ENCODE results near the gene PRDM15.

The PRDM15 gene

GRCh38 chr21:41879190-41879998 is at the start of gene PRDM15:
TSS of gene PRDM15 (minus strand) at chr21:41879344. CDS start at chr21:41860363, 18,981 bp downstream.
- no peaks in the 10 kb centered on the region for H3K27me3 Mint-ChIP-seq (ENCODE audit: low read depth)
- no peak for TF ChIP-seq CTCF (IDR thresholded peaks at IDR 0.05; ENCODE audit: unreplicated experiment in 3 of 3)
- H3K4me1 Mint-ChIP-seq, result peaks cover 19% of the 10 kb centered on the region
- no peaks in the 10 kb centered on the region for H3K9me3 Mint-ChIP-seq
- no peaks in the 10 kb centered on the region for H3K36me3 Mint-ChIP-seq (ENCODE audit: low read depth)
- peak within 1 kb of the TSS; percentile 95 to 99 (median 96) for H3K27ac Mint-ChIP-seq
- peak within 1 kb of the TSS; percentile 92 to 98 (median 98) for H3K4me3 Mint-ChIP-seq

- H3K4me3 Mint-ChIP-seq, result no peak overlapping the region
- TF ChIP-seq CTCF (IDR thresholded peaks at IDR 0.05; ENCODE audit: unreplicated experiment in 3 of 3), result no peak
- H3K9me3 Mint-ChIP-seq, result no peaks in the 10 kb centered on the region
- peaks cover 10% of the 10 kb centered on the region for H3K27me3 Mint-ChIP-seq (ENCODE audit: low read depth)
- no peaks in the 10 kb centered on the region for H3K36me3 Mint-ChIP-seq (ENCODE audit: low read depth)
- no peak overlapping the region for H3K27ac Mint-ChIP-seq
- H3K4me1 Mint-ChIP-seq, result peaks cover 35% of the 10 kb centered on the region
Observed at GRCh38 chr21:41928621-41929220, 49.6 kb upstream of the PRDM15 start.

- Mint-ChIP-seq H3K4me3 (no peak overlapping the region), H3K4me1 (peaks cover 35% of the 10 kb centered on the region), H3K27ac (no peak overlapping the region), H3K9me3 (no peaks in the 10 kb centered on the region), H3K36me3 (ENCODE audit: low read depth) (no peaks in the 10 kb centered on the region), H3K27me3 (ENCODE audit: low read depth) (peaks cover 10% of the 10 kb centered on the region)
- no peak for TF ChIP-seq CTCF (IDR thresholded peaks at IDR 0.05; ENCODE audit: unreplicated experiment in 3 of 3)
Observed at GRCh38 chr21:41927727-41928409, 48.7 kb upstream of the PRDM15 start.

- Mint-ChIP-seq H3K9me3 (no peaks in the 10 kb centered on the region), H3K4me1 (peaks cover 32% of the 10 kb centered on the region), H3K36me3 (ENCODE audit: low read depth) (no peaks in the 10 kb centered on the region), H3K27me3 (ENCODE audit: low read depth) (peaks cover 9% of the 10 kb centered on the region), H3K4me3 (peak overlapping the region in 2 of 3 experiments; percentile 58 to 70), H3K27ac (peak overlapping the region; percentile 60 to 94 (median 92))
- no peak for TF ChIP-seq CTCF (IDR thresholded peaks at IDR 0.05; ENCODE audit: unreplicated experiment in 3 of 3)
Observed at GRCh38 chr21:41926807-41927171, 47.6 kb upstream of the PRDM15 start.

GRCh38 chr21:41926117-41926806 is 47.1 kb upstream of the PRDM15 start:
- peaks cover 12% of the 10 kb centered on the region for H3K27me3 Mint-ChIP-seq (ENCODE audit: low read depth)
- H3K4me3 Mint-ChIP-seq, result peak overlapping the region in 2 of 3 experiments; percentile 58 to 70
- H3K9me3 Mint-ChIP-seq, result no peaks in the 10 kb centered on the region
- peaks cover 32% of the 10 kb centered on the region for H3K4me1 Mint-ChIP-seq
- no peaks in the 10 kb centered on the region for H3K36me3 Mint-ChIP-seq (ENCODE audit: low read depth)
- TF ChIP-seq CTCF (IDR thresholded peaks at IDR 0.05; ENCODE audit: unreplicated experiment in 3 of 3), result no peak
- H3K27ac Mint-ChIP-seq, result peak overlapping the region; percentile 60 to 94 (median 92)

Measured in nephron (organoid).